T-helper 2 cell treated with Interferon-gamma antibody and Interleukin-4, amounts not matched to agents 100 ng/mL and 5 ng/mL, for 36 hours (primary cell): ENCODE measurements around the gene PCP2. TPM values are rescaled to one million over a fixed set of nuclear protein-coding genes. Genes with fewer than 3 reads are reported as not detected.

ENCODE experiments used
- intact Hi-C: fragments of 100-400 bp; cut with micrococcal nuclease; formaldehyde crosslinking; loops from one replicate; pipeline ENCODE4 v1.15.1; 2023
- total RNA-seq: library from RNA; stranded (reverse); gene quantifications from 2 replicates; pipeline ENCODE4 v1.2.3, GENCODE V29; 2022

Gene PCP2
- total RNA-seq, 1 donor from 2014 or later: 2.0 TPM

DNA sequence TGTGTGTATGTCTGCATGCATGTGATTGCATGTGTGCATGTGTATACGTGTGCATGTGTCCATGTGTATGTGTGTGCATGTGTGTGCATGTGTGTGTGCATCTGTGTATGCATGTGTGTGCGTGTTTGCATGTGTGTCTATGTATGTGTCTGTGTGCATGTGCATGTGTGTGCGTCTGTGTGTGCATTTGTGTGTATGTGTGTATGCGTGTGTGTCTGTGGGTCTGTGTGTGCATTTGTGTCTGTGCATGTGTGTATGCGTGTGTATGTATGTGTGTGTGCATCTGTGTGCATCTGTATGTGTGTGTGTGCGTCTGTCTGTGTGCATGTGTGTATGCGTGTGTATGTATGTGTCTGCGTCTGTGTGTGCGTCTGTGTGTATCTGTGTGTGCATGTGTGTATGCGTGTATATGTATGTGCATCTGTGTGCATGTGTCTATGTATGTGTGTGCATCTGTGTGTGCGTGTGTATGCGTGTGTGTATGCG is 6.4 kb upstream of the PCP2 start:
- intact Hi-C loops: no loop called here

GRCh38 chr19:7638802-7639465 is 5.4 kb upstream of the PCP2 start:
- intact Hi-C loops: no loop called here

GRCh38 chr19:7637374-7638256 is 4.1 kb upstream of the PCP2 start:
- intact Hi-C loops: no loop called here

- intact Hi-C loops: no loop called here
Measured at GRCh38 chr19:7636691-7637373, 3.3 kb upstream of the PCP2 start, which contains the start of gene STXBP2. Gene STXBP2 (plus strand): TSS chr19:7637110. CDS start chr19:7637150, 40 bp downstream.

GRCh38 chr19:7636317-7636690 is 2.8 kb upstream of the PCP2 start:
- intact Hi-C loops: no loop called here

DNA sequence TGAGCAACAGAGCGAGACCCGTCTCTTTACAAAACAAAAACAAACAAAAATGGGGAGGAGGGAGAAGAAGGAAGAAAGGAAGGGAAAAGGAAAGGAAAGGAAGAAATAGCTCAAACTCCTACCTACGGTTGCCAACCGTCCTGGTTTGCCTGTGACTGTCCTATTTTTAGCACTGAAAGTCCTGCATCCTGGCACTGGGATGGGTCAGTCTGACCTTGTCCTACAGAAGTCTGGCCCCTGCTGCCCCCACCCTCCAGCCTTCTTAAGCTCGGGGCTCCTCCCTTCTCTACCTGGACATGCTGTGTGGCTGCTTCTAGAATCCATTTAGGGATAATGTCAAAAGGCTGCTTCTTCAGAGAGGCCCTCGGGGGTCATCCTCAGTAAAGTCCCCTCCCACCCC is 2.2 kb upstream of the PCP2 start:
- intact Hi-C loops: no loop called here

- intact Hi-C loops: no loop called here
Measured at GRCh38 chr19:7632340-7633203, 947 bp downstream of the PCP2 start.

GRCh38 chr19:7631577-7631976 is 1.9 kb downstream of the PCP2 start:
- intact Hi-C loops: no loop called here

DNA sequence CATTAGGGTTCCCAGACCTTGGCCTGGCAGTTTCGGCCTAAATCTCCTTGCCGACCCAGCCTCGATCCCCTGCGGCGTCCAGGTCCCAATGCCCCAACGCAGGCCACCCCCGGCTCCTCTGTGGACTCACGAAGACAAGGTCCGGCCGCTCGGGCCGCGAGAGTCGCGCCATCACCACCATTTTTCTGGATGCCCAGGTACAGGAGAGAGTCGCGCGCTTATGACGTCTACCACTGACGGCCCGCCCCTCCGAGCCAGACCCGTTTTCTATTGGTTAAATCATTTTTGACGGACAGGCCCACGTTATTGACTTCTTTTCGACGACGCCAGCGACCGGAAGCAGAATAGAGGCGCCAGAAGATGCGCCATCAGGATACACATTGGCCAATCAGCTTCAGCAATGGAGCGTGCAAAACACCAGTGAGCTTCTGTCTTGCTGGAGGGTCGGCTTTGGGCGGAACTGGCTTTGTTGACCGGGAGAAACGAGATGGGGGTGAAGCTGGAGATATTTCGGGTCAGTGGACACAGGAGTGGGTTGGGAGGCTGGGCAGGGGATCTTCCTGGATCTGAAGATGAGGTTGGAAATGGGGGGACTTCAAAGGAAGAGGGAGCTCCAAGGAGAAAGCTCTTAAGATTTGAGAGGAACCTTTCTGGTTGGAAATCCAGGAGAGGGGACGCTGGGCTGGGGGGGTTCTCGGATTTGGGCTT is 4.0 kb downstream of the PCP2 start, which contains the start of the genes PET100 and XAB2:
PET100 (plus strand) TSS at position 447 of the 708 bp plus-strand sequence; CDS start at position 488, 41 bp downstream.
XAB2 (minus strand) TSS at position 199 of the 708 bp plus-strand sequence; CDS start at position 181, 18 bp downstream.
- intact Hi-C loops: loop anchor here (1.0 kb wide), 2 partner anchors 94 to 200 kb away; partner anchors contain the start of gene PNPLA6

DNA sequence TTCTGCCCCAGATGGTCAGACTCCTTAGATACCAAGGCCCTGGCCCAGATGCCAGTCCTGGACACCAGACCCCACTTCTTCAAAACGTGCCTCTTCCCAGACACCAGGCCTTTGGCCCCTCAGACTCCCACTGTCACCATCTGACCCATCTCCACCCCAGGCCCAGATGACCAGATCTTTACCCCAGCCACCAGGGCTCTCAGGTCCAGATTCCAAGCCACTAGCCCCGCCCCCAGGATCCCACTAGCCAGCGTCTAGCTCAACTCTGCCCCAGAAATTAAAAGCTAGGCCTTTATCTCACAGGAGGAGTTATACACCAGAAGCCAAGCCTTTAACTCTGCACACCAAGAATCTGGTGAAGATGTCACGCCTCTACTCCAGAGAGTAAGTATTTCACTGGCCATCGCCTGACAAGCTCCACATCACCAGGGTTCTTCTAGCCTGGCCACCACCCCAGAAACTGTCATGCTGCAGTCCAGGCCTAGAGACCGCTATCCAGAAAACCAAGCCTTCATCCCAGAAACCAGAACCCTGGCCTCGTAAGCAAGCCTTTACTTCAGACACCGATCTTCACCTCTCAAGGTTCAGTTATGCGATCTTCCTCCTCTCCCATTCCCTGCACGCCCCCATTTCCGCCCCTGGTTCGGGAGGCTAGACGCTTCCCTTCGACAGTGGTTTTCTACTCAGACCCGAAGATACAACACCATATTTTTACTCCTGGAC is 4.8 kb downstream of the PCP2 start:
- intact Hi-C loops: loop anchor here (1.0 kb wide), 2 partner anchors 93 to 201 kb away; partner anchors contain the start of gene PNPLA6

DNA sequence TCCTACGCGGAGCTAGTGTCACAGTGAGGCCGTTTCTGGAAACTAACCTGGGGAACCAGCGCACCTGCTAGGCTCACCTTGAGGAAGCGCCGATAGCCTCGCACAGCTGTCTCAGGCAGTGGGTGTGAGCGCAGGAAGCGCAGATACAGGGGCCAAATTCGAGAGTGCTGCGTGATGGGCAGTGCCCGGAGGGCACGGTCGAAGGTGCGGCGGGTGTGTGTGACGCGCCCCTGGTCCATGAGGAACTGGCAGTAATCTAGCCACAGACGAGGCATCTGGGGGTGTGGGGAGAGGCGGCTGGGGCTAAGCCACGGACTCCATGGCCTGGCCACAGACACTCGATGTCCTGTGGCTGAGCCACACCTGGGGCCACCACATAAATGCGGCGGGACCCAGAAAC is 6.4 kb downstream of the PCP2 start:
- intact Hi-C loops: no loop called here

- intact Hi-C loops: no loop called here
Measured at GRCh38 chr19:7625763-7626372, 7.7 kb downstream of the PCP2 start.

DNA sequence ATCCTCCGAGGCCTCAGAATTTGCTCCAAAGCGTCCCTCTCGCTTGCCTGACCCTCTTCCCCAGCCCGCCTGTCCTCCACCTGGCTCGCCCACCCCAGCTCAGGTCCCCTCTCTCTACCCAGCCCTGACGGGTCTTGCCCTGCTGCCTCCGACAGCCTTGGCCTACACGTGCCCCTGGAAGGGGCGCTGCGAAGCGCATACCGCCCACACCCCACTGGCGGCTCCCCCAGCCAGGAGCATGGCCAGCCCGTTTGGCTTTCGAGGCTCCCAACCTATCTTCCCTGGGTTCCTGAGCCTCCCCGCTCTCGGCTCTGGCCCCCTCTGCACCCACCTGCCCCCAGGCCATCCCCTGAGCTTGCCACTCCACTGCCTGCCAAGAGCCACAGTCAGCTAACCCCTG is 8.7 kb downstream of the PCP2 start:
- intact Hi-C loops: no loop called here

GRCh38 chr19:7623725-7624603 is 9.6 kb downstream of the PCP2 start:
- intact Hi-C loops: no loop called here

GRCh38 chr19:7622933-7623685 is 10.4 kb downstream of the PCP2 start:
- intact Hi-C loops: no loop called here

DNA sequence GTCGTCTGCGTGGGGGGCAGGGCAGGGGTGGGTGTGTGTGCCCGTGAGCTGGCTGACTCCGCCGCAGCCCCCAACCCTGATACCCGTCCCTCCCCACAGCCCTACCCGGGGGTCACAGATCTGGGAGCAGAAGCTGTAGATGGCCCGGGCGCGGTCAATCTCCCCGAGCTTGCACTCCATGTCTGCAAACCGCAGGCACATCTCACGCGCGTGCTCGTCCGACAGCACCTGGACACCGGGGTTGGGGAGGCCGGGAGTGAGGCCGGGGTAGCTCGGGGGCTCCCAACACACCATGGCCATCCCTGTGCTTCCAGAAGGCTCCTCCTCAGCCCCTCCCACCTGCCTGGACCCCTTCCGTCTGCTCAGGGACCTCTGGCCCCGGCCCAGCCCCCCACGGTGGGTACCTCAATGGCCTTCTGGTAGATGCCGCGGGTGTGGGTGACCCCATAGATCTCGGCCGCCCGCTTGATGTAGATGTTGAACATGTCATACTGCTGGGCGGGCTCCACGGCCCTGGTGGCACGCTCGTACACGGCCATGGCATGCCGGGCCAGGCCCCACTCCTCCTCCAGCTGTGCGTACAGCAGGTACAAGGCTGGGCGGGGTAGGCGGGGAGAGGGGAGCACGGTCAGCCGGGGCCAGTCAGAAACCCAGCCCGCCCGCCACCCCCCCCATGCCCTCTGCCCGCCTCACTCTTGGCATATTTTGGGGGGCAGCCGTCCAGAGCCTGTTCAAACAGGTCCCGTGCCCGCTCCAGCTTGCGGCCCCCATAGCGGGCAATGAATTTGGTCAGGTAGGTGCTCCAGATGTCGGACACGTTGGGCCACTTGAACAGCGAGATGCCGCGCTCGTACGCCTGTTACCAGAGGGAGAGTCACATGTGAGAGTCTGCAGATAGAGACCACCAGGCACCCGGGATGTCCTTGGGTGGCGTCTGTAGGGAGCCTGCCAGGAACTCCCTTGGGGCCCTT is 12.8 kb downstream of the PCP2 start:
- intact Hi-C loops: no loop called here
